Measurements from ENCODE around the gene CENPP.
A peak's percentile ranks its signal among the peaks of the same experiment; 100 is the strongest.

CENPP gene

DNA sequence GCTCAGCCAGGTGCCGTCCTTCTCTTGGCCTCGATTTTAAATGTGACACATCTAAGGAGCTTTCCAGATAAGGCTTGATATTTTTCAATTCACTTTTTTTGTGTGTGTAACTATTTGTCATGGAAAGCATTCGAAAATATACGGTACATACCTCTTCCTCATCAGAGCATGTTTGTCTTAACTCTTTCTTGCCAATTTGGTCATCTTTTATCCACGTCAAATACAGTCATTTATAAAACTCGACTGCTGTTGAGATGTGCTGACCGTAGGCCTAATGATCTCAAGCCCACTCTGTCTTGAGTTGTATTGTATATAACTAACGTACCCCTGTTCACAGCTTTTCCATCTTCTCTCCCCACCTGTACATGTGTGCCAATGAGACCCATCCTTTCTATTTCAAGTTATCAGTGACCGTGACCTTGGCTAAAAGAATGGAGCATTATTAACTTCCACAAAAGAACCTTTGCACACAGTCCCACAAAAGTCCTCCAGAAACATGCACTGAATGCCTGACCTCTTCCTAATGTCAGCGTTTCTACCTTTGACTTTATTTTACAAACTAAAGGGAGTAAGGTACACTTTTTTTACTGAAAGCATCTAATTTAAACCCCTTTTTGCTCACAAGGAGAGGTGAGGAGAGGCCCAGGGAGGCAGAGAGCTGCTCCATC, 282.6 kb downstream of the CENPP start:
- Histone ChIP-seq H3K36me3 (replicated peaks) (peaks cover 5% of the 10 kb centered on the region), H3K4me3 (no peak overlapping the region), H3K27me3 (ENCODE audit: low read depth) (no peaks in the 10 kb centered on the region), H3K4me1 (peaks cover 7% of the 10 kb centered on the region), H3K9me3 (no peaks in the 10 kb centered on the region)
- in situ Hi-C loops (cut with MboI; ENCODE audit: low sequenced_read_pairs) = no loop called here
- no peak for DNase-seq (ENCODE audit: low spot score in 2 of 2)

DNA sequence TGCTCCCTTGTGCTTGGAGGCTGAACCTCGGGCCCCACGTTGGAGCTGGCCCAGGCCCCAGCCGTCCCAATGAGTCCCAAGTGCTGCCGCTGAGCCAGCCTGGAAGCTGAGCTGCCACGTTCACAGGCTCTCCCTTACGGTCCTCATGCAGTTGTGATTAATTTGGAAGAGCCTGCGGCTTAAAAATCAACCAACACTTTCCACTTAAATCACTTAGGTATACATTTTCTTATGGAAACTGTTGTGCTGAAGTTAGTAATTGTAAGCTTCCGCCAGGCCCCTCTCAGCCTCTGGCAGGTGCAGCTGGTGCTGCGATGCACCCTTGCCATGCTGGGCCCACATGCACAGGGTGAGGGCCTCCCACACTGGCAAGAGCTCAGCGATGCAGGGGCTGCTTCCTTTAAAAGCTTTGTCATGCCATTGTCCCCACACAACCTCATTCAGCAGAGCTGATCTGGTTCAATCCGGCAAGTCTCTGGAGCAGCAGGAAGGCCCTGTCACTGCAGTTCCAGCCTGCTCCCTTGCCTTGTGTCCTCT, 283.2 kb downstream of the CENPP start:
- peak in 1 of 2 experiments; percentile 57 for DNase-seq (ENCODE audit: low spot score in 2 of 2)
- in situ Hi-C loops (cut with MboI; ENCODE audit: low sequenced_read_pairs) = no loop called here
- peaks cover 5% of the 10 kb centered on the region for H3K36me3 ChIP-seq (replicated peaks)

DNA sequence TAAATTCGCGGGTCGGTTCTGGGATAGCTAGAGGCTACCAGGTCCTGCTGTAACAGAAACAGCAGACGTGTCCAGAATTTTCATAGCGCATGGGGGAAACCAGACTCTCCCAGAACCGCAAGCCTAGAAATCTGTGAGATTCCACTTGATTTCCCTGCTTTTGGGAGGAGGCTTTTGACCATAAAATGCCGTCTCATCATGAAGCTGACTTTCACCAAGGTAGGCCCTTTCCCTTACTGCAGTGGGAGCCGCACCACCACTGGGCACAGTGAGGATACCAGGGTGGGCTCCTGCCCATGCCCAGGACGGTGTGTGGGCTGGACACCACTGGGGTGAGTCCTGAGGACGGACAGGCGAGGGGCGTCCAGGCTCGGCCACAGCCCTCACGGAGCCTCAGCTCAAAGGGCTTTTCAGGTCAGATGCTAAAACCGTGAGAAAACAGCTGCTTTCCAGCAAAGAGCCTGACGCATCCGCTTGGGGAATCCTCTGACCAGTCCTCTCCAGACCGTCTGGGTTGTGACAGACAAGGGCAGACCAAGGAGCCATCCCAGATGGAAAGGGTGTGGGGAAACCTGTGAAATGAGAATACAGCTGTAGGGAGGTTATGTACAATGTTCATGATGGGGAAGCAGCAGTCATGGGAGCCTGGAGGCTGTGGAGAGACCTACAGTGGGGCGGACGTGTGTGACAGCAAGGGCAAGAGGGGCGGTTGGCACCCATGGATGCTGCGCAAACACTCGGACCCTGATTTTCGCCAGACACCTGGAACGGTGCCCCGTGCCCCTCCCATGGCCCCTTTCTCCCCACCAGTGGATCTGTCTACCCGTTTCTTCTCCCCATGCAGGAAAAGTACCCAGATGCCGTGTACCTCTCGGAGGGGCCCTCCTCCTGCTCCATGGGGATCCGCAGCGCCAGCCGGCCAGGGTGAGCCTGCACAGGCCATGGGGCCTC, 285.0 kb downstream of the CENPP start:
- Histone ChIP-seq H3K4me3 (no peak overlapping the region), H3K4me1 (peaks cover 7% of the 10 kb centered on the region), H3K9me3 (no peaks in the 10 kb centered on the region), H3K36me3 (replicated peaks) (peaks cover 15% of the 10 kb centered on the region), H3K27me3 (ENCODE audit: low read depth) (no peaks in the 10 kb centered on the region)
- no peak for DNase-seq (ENCODE audit: low spot score in 2 of 2)
- in situ Hi-C loops (cut with MboI; ENCODE audit: low sequenced_read_pairs) = loop anchor here (10.0 kb wide), 1 partner anchor 56 kb away; no protein-coding TSS in a partner anchor

More for the DNA sequence above, 283.2 kb downstream of the CENPP start:
- Histone ChIP-seq H3K4me1 (peaks cover 7% of the 10 kb centered on the region), H3K27me3 (ENCODE audit: low read depth) (no peaks in the 10 kb centered on the region), H3K9me3 (no peaks in the 10 kb centered on the region), H3K4me3 (no peak overlapping the region)

DNA sequence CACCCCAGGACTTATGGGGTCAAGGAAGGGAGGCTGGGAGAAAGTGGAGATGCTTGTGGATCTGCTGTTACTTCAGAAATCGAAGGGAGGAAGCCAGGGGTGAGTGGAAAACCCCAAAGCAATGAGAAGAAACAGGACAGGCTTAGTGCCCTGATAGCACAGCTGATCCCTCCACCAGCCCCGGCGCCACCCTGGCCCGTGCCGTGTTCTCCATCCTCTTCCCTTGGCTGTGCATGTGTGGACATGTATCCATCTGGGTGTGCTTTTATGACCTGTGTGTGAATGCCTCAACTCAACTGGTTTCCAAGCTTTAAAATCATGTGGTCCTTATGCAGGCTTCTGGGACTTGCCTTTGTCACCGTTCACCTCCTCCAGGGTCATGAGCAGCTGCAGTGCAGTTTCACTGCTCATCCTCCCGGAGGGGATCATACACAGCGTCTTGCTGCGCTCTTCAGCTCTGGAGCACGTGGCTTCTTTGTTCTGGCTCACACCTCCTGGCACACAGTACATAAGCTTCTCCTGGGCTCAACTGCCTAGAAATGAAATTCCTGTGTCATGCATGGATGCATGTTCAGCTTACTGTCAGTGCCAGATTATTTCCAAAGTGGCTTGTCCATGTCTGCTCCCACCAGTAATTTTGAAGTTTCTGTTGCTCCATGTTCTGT, 286.0 kb downstream of the CENPP start:
- H3K4me3 ChIP-seq = no peak overlapping the region
- in situ Hi-C loops (cut with MboI; ENCODE audit: low sequenced_read_pairs) = loop anchor here (10.0 kb wide), 1 partner anchor 57 kb away; no protein-coding TSS in a partner anchor
- DNase-seq (ENCODE audit: low spot score in 2 of 2) = no peak
- H3K4me1 ChIP-seq = peaks cover 7% of the 10 kb centered on the region
- peaks cover 15% of the 10 kb centered on the region for H3K36me3 ChIP-seq (replicated peaks)
- no peaks in the 10 kb centered on the region for H3K27me3 ChIP-seq (ENCODE audit: low read depth)
- H3K9me3 ChIP-seq = no peaks in the 10 kb centered on the region

DNA sequence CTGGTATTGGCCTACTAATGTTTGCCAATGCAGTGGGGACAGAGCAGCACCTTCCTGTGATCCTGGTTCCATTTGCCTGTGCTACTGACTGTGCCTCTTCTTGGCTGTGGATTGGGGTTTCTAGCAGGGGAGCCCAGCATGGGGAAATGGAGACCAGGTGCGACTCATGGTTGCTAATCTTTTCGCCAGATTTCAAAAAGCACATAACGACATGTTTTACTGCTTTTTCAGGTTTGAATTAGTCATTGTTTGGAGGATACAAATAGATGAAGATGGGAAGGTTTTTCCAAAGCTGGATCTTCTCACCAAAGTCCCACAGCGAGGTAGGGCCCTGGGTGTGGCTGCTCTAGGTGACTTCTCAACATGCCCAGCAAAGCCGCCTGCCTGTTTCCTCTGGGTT, 286.5 kb downstream of the CENPP start:
- Histone ChIP-seq H3K4me1 (peaks cover 7% of the 10 kb centered on the region), H3K36me3 (replicated peaks) (peaks cover 15% of the 10 kb centered on the region), H3K27me3 (ENCODE audit: low read depth) (no peaks in the 10 kb centered on the region), H3K9me3 (no peaks in the 10 kb centered on the region), H3K4me3 (no peak overlapping the region)
- no peak for DNase-seq (ENCODE audit: low spot score in 2 of 2)
- in situ Hi-C loops (cut with MboI; ENCODE audit: low sequenced_read_pairs) = loop anchor here (10.0 kb wide), 1 partner anchor 57 kb away; no protein-coding TSS in a partner anchor

DNA sequence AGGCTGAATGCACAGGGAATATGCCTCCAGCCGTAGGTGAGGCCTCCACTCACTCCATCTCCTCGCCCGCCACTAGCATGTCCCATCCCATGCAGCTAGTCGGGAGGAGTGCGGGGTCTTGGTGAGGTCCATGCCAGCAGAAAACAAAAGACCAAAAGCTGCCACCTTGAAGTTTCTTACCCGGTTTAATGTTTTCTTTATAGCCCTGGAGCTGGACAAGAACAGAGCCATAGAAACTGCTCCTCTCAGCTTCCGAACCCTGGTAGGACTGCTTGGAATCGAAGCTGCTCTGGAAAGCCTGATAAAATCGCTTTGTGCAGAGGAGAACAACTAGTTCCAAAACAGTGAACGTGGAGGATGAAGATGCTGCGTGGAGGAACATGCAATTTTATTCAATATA, 287.1 kb downstream of the CENPP start:
- in situ Hi-C loops (cut with MboI; ENCODE audit: low sequenced_read_pairs) = loop anchor here (10.0 kb wide), 1 partner anchor 58 kb away; no protein-coding TSS in a partner anchor
- Histone ChIP-seq H3K9me3 (no peaks in the 10 kb centered on the region), H3K27me3 (ENCODE audit: low read depth) (no peaks in the 10 kb centered on the region), H3K36me3 (replicated peaks) (peaks cover 17% of the 10 kb centered on the region), H3K4me1 (peaks cover 7% of the 10 kb centered on the region), H3K4me3 (no peak overlapping the region)
- no peak for DNase-seq (ENCODE audit: low spot score in 2 of 2)

DNA sequence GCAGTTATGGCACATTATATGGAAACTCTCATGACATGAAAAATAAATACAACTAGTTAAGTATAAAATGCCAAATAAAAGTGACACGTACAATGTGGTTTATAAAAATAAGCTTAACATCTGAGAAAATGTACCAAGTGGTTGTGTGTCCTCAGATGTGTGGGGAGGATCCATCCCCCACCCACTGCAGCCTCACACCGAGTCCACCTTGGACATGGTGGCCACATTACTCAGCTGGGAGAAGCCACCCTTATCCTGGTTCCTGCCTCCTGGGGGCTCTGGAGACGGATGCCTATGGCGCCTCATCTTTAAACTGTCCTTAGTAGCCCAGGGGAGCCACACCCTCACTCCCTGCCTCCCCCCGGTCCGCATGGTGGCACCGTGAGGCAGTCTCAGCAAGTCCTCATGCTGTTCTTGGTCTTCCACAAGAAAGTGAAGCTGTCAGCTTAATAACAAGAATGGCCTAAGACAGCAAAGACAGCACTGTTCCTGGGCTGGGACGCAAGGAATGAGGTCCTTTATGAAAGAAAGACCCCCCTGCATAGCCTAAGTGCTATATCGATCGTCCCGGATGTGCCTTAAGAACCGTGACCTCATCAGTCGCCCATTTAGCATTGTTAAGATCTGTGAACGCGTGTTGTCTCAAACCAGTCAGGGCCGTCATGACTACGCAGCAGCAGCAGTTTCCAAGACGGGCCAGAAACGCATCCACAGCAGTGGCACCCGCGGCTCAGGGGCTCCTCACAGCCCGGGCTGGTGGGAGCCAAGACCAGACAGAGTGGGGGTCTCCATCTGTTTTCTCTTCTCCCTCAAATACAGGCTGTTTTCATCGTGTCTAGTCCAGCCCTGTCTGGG, 287.7 kb downstream of the CENPP start:
- Histone ChIP-seq H3K36me3 (replicated peaks) (peaks cover 20% of the 10 kb centered on the region), H3K9me3 (no peaks in the 10 kb centered on the region), H3K27me3 (ENCODE audit: low read depth) (no peaks in the 10 kb centered on the region), H3K4me1 (peaks cover 7% of the 10 kb centered on the region), H3K4me3 (no peak overlapping the region)
- no peak for DNase-seq (ENCODE audit: low spot score in 2 of 2)
- in situ Hi-C loops (cut with MboI; ENCODE audit: low sequenced_read_pairs) = loop anchor here (10.0 kb wide), 1 partner anchor 59 kb away; no protein-coding TSS in a partner anchor

DNA sequence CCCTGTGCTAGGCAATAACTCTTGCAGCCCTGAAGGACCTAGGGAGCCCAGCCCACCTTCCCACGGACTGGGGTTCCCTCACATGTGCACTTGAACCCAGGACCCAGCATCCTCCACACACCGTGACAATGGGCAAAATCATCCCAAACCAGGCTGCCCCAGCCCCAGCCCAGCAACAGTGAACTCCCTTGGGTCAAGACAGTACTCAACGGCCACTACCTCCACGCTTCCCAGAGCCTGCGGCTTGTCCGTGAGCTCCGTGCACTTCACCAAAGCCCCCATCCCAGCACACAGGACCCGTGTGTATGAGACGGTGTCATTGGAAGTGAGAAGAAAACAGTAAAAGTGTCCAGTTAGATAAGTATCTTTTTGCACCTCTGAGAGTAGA, 288.4 kb downstream of the CENPP start:
- DNase-seq (ENCODE audit: low spot score in 2 of 2) = no peak
- H3K27me3 ChIP-seq (ENCODE audit: low read depth) = no peaks in the 10 kb centered on the region
- H3K36me3 ChIP-seq (replicated peaks) = peaks cover 20% of the 10 kb centered on the region
- H3K4me3 ChIP-seq = no peak overlapping the region
- no peaks in the 10 kb centered on the region for H3K9me3 ChIP-seq
- H3K4me1 ChIP-seq = peaks cover 4% of the 10 kb centered on the region
- in situ Hi-C loops (cut with MboI; ENCODE audit: low sequenced_read_pairs) = loop anchor here (10.0 kb wide), 1 partner anchor 59 kb away; no protein-coding TSS in a partner anchor

DNA sequence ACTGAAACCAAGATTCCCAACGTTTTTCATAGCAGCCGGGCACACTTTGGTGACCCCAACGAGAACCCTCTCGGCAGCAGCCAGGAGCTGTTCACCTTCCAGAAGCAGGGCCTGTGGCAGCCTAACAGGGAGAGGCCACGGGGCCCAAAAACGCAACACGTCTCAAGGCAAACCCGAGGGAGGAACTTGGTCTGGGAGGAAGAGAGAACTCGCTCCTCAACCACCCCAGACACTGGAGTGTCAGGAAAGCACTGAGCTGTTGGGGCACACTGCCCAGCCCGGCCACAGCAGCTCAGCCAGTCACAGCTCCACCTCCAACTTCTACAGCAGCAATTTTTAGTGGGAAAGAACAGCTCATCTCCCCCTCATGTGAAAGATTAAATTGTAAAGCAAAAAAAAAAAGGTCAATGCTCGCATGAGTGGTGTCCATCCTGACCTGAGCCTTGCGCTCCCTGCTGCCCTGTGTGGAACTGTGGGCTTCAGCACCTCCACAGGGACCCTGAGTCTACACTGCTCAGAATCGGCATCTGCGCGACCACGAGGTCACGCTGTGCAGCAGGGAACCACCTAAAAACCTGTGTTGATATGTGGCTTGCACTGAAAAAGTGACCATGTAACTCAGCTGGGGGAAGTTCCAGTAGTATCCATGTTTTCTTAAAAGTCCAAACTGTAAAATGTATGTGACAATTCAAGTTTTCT, 289.2 kb downstream of the CENPP start:
- in situ Hi-C loops (cut with MboI; ENCODE audit: low sequenced_read_pairs) = loop anchor here (10.0 kb wide), 1 partner anchor 60 kb away; no protein-coding TSS in a partner anchor
- Histone ChIP-seq H3K4me1 (no peaks in the 10 kb centered on the region), H3K36me3 (replicated peaks) (peaks cover 21% of the 10 kb centered on the region), H3K9me3 (no peaks in the 10 kb centered on the region), H3K27me3 (ENCODE audit: low read depth) (no peaks in the 10 kb centered on the region), H3K4me3 (no peak overlapping the region)
- DNase-seq (ENCODE audit: low spot score in 2 of 2) = no peak

DNA sequence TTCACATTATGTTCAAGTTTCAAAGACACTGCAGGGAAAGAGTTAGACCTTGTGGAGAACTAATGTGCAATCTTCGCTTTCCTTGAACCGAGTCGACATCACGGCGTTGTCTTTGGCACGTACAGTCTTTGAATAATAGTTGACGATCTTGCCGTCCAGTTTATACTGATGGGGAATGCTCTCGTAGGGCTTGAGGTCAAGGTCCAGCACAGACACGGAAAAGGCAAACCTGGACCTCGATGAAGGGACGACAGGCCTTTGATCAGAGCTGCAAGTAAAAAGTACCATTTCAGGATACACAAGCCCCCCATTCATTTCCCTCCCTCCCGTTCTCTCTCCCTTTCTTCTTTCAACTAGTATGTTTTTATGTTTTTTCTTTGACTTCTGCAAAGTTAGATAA, 290.0 kb downstream of the CENPP start:
- no peaks in the 10 kb centered on the region for H3K4me1 ChIP-seq
- H3K9me3 ChIP-seq = no peaks in the 10 kb centered on the region
- DNase-seq (ENCODE audit: low spot score in 2 of 2) = no peak
- peaks cover 27% of the 10 kb centered on the region for H3K36me3 ChIP-seq (replicated peaks)
- in situ Hi-C loops (cut with MboI; ENCODE audit: low sequenced_read_pairs) = loop anchor here (10.0 kb wide), 1 partner anchor 61 kb away; no protein-coding TSS in a partner anchor
- no peaks in the 10 kb centered on the region for H3K27me3 ChIP-seq (ENCODE audit: low read depth)
- no peak overlapping the region for H3K4me3 ChIP-seq

DNA sequence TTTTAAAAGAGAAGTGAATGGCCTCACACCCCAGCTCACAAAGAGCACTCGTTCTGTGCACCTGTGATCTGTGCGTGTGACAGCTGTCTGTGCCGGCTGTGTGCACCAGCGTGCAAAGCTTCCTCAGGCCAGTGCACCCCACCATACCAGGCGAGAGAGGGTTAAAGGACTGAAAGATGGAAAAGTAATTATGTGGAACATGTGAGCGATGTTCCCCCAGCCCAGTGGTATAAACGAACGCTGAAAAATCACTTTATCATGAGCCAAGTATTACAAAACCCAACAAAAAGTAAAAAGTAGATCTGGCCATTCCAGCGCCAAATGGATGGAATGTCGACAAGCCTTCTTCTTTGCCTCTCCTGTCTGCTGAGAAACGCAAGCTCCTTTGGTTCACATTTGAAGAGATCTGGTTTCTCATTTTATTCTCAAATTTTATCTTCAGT, 290.5 kb downstream of the CENPP start:
- in situ Hi-C loops (cut with MboI; ENCODE audit: low sequenced_read_pairs) = loop anchor here (10.0 kb wide), 1 partner anchor 61 kb away; no protein-coding TSS in a partner anchor
- no peaks in the 10 kb centered on the region for H3K4me1 ChIP-seq

DNA sequence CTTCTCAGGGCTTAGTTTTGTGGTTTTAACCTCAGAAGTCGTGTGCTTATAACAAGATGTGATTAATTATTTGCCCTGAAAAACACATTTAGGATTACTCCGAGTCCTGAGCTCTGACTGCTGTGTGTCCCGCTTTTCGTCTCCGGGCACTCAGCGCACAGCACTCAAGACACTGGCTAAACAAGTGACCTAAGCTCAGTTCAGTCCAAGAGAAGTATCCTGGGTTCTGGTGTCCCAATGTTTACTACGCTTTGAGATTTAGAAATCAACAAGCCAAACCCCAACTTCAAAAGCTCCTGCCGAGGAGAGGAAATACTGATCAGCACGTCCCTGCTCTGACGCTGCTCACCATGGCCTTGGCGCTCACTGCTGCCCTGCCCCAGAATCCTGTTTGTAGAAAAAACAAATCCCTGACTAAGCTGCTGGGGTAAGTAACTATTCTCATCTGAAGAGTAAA, 290.9 kb downstream of the CENPP start:
- no peak for DNase-seq (ENCODE audit: low spot score in 2 of 2)
- Histone ChIP-seq H3K36me3 (replicated peaks) (peaks cover 26% of the 10 kb centered on the region), H3K4me1 (no peaks in the 10 kb centered on the region), H3K4me3 (no peak overlapping the region), H3K27me3 (ENCODE audit: low read depth) (no peaks in the 10 kb centered on the region), H3K9me3 (no peaks in the 10 kb centered on the region)
- in situ Hi-C loops (cut with MboI; ENCODE audit: low sequenced_read_pairs) = loop anchor here (10.0 kb wide), 1 partner anchor 62 kb away; no protein-coding TSS in a partner anchor

More for the DNA sequence above, 290.5 kb downstream of the CENPP start:
- no peak for DNase-seq (ENCODE audit: low spot score in 2 of 2)
- Histone ChIP-seq H3K36me3 (replicated peaks) (peaks cover 27% of the 10 kb centered on the region), H3K27me3 (ENCODE audit: low read depth) (no peaks in the 10 kb centered on the region), H3K4me3 (no peak overlapping the region), H3K9me3 (no peaks in the 10 kb centered on the region)

All from HAP-1 (cell line).